ENCODE measurements around the gene DND1.

DNA sequence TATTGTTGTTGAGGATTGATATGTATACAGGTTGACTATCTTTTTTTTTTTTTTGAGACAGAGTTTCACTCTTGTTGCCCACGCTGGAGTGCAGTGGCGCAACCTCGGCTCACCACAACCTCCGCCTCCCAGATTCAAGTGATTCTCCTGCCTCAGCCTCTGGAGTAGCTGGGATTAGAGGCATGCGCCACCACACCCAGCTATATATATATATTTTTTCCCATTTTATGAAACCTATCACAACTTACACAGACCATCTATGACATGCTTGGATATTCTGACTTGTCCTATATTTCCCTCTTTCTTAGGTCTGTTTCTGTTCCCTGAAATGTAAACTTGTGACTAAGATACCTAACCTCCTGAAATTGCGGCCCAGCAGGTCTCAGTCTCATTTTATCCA lies 45.4 kb downstream of the DND1 start:
- TF ChIP-seq EZH2phosphoT487 (IDR thresholded peaks at IDR 0.05; ENCODE audit: low read depth, severe bottlenecking, unreplicated experiment): no peak
- TF ChIP-seq, protein P1, sequence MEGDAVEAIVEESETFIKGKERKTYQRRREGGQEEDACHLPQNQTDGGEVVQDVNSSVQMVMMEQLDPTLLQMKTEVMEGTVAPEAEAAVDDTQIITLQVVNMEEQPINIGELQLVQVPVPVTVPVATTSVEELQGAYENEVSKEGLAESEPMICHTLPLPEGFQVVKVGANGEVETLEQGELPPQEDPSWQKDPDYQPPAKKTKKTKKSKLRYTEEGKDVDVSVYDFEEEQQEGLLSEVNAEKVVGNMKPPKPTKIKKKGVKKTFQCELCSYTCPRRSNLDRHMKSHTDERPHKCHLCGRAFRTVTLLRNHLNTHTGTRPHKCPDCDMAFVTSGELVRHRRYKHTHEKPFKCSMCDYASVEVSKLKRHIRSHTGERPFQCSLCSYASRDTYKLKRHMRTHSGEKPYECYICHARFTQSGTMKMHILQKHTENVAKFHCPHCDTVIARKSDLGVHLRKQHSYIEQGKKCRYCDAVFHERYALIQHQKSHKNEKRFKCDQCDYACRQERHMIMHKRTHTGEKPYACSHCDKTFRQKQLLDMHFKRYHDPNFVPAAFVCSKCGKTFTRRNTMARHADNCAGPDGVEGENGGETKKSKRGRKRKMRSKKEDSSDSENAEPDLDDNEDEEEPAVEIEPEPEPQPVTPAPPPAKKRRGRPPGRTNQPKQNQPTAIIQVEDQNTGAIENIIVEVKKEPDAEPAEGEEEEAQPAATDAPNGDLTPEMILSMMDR (IDR thresholded peaks at IDR 0.05; ENCODE audit: poor library complexity): no peak
- TF ChIP-seq EZH2 (IDR thresholded peaks at IDR 0.05; ENCODE audit: borderline replicate concordance): no peak
